ENCODE data around the gene ENGASE. TPM values are rescaled to one million over a fixed set of nuclear protein-coding genes. Genes with fewer than 3 reads are reported as not detected.

The ENGASE gene
- total RNA-seq, 1 donor from 2014 or later, result 12.5 TPM

GRCh38 chr17:79133214-79133613 lies 58.6 kb downstream of the ENGASE start:
- Histone ChIP-seq H3K9ac (ENCODE audit: low read depth in 1 of 3, low read length in 3 of 3) (peak overlapping the region in 1 of 3 donors; percentile 16), H3K36me3 (ENCODE audit: control insufficient read depth in 3 of 3, insufficient read depth in 3 of 3, low read length in 3 of 3) (no peaks in the 10 kb centered on the region), H3K27me3 (ENCODE audit: control insufficient read depth in 3 of 3, insufficient read depth in 3 of 3, low read length in 3 of 3) (peaks cover 76 to 91% (median 84%) of the 10 kb centered on the region in 3 donors), H3K27ac (ENCODE audit: low read depth, low read length) (no peak overlapping the region), H3K4me3 (ENCODE audit: low read length in 3 of 3) (no peak overlapping the region), H3K4me1 (ENCODE audit: control insufficient read depth in 3 of 3, insufficient read depth in 3 of 3, low read length in 3 of 3) (peaks cover 0 to 6% (median 3%) of the 10 kb centered on the region in 3 donors), H3K9me3 (ENCODE audit: control insufficient read depth in 3 of 3, low read length in 3 of 3) (no peaks in the 10 kb centered on the region)

GRCh38 chr17:79133985-79134384 lies 59.4 kb downstream of the ENGASE start:
- H3K9me3 ChIP-seq (ENCODE audit: control insufficient read depth in 3 of 3, low read length in 3 of 3), result no peaks in the 10 kb centered on the region
- peaks cover 76 to 91% (median 84%) of the 10 kb centered on the region in 3 donors for H3K27me3 ChIP-seq (ENCODE audit: control insufficient read depth in 3 of 3, insufficient read depth in 3 of 3, low read length in 3 of 3)
- peaks cover 0 to 6% (median 3%) of the 10 kb centered on the region in 3 donors for H3K4me1 ChIP-seq (ENCODE audit: control insufficient read depth in 3 of 3, insufficient read depth in 3 of 3, low read length in 3 of 3)
- H3K27ac ChIP-seq (ENCODE audit: low read depth, low read length), result no peak overlapping the region
- no peak overlapping the region for H3K9ac ChIP-seq (ENCODE audit: low read depth in 1 of 3, low read length in 3 of 3)
- H3K36me3 ChIP-seq (ENCODE audit: control insufficient read depth in 3 of 3, insufficient read depth in 3 of 3, low read length in 3 of 3), result no peaks in the 10 kb centered on the region
- H3K4me3 ChIP-seq (ENCODE audit: low read length in 3 of 3), result no peak overlapping the region

DNA sequence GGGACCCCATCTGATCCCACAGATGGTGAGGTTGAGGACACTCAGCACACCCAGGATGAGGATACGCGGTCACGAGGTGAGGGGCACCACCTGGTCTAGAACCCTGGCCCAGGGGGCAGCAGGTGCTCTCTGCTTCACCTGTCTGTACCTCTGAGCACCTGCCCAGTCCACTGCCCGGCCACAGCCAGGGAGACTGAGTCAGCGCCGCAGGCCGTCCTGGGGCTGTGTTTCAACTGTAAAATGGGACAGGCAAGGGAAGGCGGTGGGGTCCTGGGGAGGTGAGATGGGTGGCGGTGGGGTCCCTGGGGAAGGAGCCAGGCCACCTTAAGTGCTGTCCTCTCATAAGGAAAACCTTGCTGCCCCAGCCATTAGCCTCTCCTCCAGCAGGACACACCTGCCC lies 60.4 kb downstream of the ENGASE start:
- peaks cover 76 to 92% (median 89%) of the 10 kb centered on the region in 3 donors for H3K27me3 ChIP-seq (ENCODE audit: control insufficient read depth in 3 of 3, insufficient read depth in 3 of 3, low read length in 3 of 3)
- H3K36me3 ChIP-seq (ENCODE audit: control insufficient read depth in 3 of 3, insufficient read depth in 3 of 3, low read length in 3 of 3), result no peaks in the 10 kb centered on the region
- no peak overlapping the region for H3K9ac ChIP-seq (ENCODE audit: low read depth in 1 of 3, low read length in 3 of 3)
- H3K4me1 ChIP-seq (ENCODE audit: control insufficient read depth in 3 of 3, insufficient read depth in 3 of 3, low read length in 3 of 3), result peaks cover 0 to 6% (median 3%) of the 10 kb centered on the region in 3 donors
- H3K27ac ChIP-seq (ENCODE audit: low read depth, low read length), result no peak overlapping the region
- H3K4me3 ChIP-seq (ENCODE audit: low read length in 3 of 3), result no peak overlapping the region
- no peaks in the 10 kb centered on the region for H3K9me3 ChIP-seq (ENCODE audit: control insufficient read depth in 3 of 3, low read length in 3 of 3)

- no peaks in the 10 kb centered on the region for H3K36me3 ChIP-seq (ENCODE audit: control insufficient read depth in 3 of 3, insufficient read depth in 3 of 3, low read length in 3 of 3)
- H3K27me3 ChIP-seq (ENCODE audit: control insufficient read depth in 3 of 3, insufficient read depth in 3 of 3, low read length in 3 of 3), result peaks cover 81 to 92% (median 92%) of the 10 kb centered on the region in 3 donors
- H3K4me1 ChIP-seq (ENCODE audit: control insufficient read depth in 3 of 3, insufficient read depth in 3 of 3, low read length in 3 of 3), result peaks cover 0 to 6% (median 3%) of the 10 kb centered on the region in 3 donors
- H3K27ac ChIP-seq (ENCODE audit: low read depth, low read length), result no peak overlapping the region
- H3K4me3 ChIP-seq (ENCODE audit: low read length in 3 of 3), result no peak overlapping the region
- H3K9me3 ChIP-seq (ENCODE audit: control insufficient read depth in 3 of 3, low read length in 3 of 3), result no peaks in the 10 kb centered on the region
- no peak overlapping the region for H3K9ac ChIP-seq (ENCODE audit: low read depth in 1 of 3, low read length in 3 of 3)
These were observed 61.2 kb downstream of the ENGASE start for GRCh38 chr17:79135628-79136405.

Other genes starting within 250 kb of the ENGASE start
- 25.6 TPM for gene USP36, start 234.0 kb upstream of the ENGASE start, total RNA-seq
- gene CEP295NL, start 171.6 kb upstream of the ENGASE start, total RNA-seq, result 1.6 TPM
- 39.7 TPM for gene TIMP2, start 149.4 kb upstream of the ENGASE start, total RNA-seq
- 55.8 TPM for gene LGALS3BP, start 94.9 kb upstream of the ENGASE start, total RNA-seq
- 21.9 TPM for gene CANT1, start 65.1 kb upstream of the ENGASE start, total RNA-seq
- gene C1QTNF1, start 50.7 kb upstream of the ENGASE start, total RNA-seq, result 6.8 TPM